IMR-90 (cell line): ENCODE measurements around the gene FMO1. TPM values are rescaled to one million over a fixed set of nuclear protein-coding genes. Genes with fewer than 3 reads are reported as not detected.
A peak's percentile ranks its signal among the peaks of the same experiment; 100 is the strongest.

Experiments used
- ATAC-seq: fragments of 200-7000 bp; cut with Tn5 transposase; 2 replicates; pipeline ENCODE4 v1.9.1; 2020; ENCODE audit warnings: low read depth, mild to moderate bottlenecking, moderate library complexity
- BruUV-seq: library from RNA; stranded (reverse); fragments of 400-500 nt; replicated peaks from 2 replicates; lab custom pipeline; 2021; lab: Mats Ljungman, UMichigan
- CTCF ChIA-PET: fragments of 300-600 bp; formaldehyde crosslinking; extraction: SDS; loops from one replicate; lab custom pipeline; 2021; ENCODE audit warnings: antibody characterized with exemption; lab: Yijun Ruan, JAX
- POLR2A ChIA-PET: fragments of 300-600 bp; sonication (Branson Sonifier 250); formaldehyde crosslinking; loops from one replicate; lab custom pipeline; 2022; ENCODE audit warnings: antibody characterized with exemption; ENCODE audit not compliant: unreplicated experiment; lab: Charles Lee
- DNase-seq: peaks from one replicate; pipeline ENCODE4 v3.0.0; 2013
- H2AFZ ChIP-seq: replicated peaks from 2 replicates; pipeline ENCODE3; 2013; ENCODE audit warnings: low read length, mild to moderate bottlenecking; ENCODE audit not compliant: poor library complexity
- H2AK5ac ChIP-seq: 2 replicates; pipeline ENCODE4 v1.6.1; 2013; ENCODE audit warnings: low read depth, low read length, inconsistent platforms
- H2AK9ac ChIP-seq: replicated peaks from 2 replicates; pipeline ENCODE3; 2013; ENCODE audit warnings: mild to moderate bottlenecking, low read depth, low read length, moderate library complexity; ENCODE audit not compliant: poor library complexity
- H2BK120ac ChIP-seq: 2 replicates; pipeline ENCODE4 v1.6.1; 2013; ENCODE audit warnings: low read depth, low read length, inconsistent platforms
- H2BK15ac ChIP-seq: 3 replicates; pipeline ENCODE4 v1.6.1; 2013; ENCODE audit warnings: low read depth, low read length, inconsistent platforms
- H2BK20ac ChIP-seq: 2 replicates; pipeline ENCODE4 v1.6.1; 2013; ENCODE audit warnings: low read depth, mild to moderate bottlenecking, inconsistent platforms, low read length, moderate library complexity
- H2BK5ac ChIP-seq: 2 replicates; pipeline ENCODE4 v1.6.1; 2013; ENCODE audit warnings: mild to moderate bottlenecking, low read depth, low read length, inconsistent platforms; ENCODE audit not compliant: poor library complexity, severe bottlenecking
- H3K14ac ChIP-seq: replicated peaks from 2 replicates; pipeline ENCODE4 v1.6.1; 2013; ENCODE audit warnings: low read depth, low read length, inconsistent platforms
- H3K18ac ChIP-seq: 2 replicates; pipeline ENCODE4 v1.6.1; 2013; ENCODE audit warnings: low read depth, low read length, control low read depth
- H3K23ac ChIP-seq: 2 replicates; pipeline ENCODE4 v1.6.1; 2013; ENCODE audit warnings: low read depth, low read length, inconsistent platforms
- H3K27ac ChIP-seq: 2 replicates; pipeline ENCODE4 v1.5.1; 2013; ENCODE audit warnings: mild to moderate bottlenecking, control low read depth, low read length; ENCODE audit not compliant: insufficient read depth
- H3K27me3 ChIP-seq: 2 replicates; pipeline ENCODE4 v1.6.1; 2013; ENCODE audit warnings: low read length; ENCODE audit not compliant: control insufficient read depth, insufficient read depth
- H3K36me3 ChIP-seq: 2 replicates; pipeline ENCODE4 v1.6.1; 2013; ENCODE audit warnings: low read length, mixed read lengths; ENCODE audit not compliant: control insufficient read depth, insufficient read depth
- H3K4ac ChIP-seq: 2 replicates; pipeline ENCODE4 v1.6.1; 2013; ENCODE audit warnings: low read depth, low read length, inconsistent platforms
- H3K4me1 ChIP-seq: 2 replicates; pipeline ENCODE4 v1.6.1; 2013; ENCODE audit warnings: low read length, mixed read lengths; ENCODE audit not compliant: control insufficient read depth, insufficient read depth
- H3K4me2 ChIP-seq: 2 replicates; pipeline ENCODE4 v1.6.1; 2013; ENCODE audit warnings: low read depth, mild to moderate bottlenecking, control low read depth, low read length, moderate library complexity
- H3K4me3 ChIP-seq: 2 replicates; pipeline ENCODE4 v1.5.1; 2013; ENCODE audit warnings: low read depth, mild to moderate bottlenecking, control low read depth, low read length, moderate library complexity; ENCODE audit not compliant: insufficient read depth
- H3K56ac ChIP-seq: 2 replicates; pipeline ENCODE4 v1.6.1; 2013; ENCODE audit warnings: low read length, inconsistent platforms; ENCODE audit not compliant: insufficient read depth; ENCODE audit errors: extremely low read depth
- H3K79me1 ChIP-seq, 2 experiments: 2 replicates each; pipeline ENCODE4 v1.6.1; 2013; ENCODE audit warnings: low read length in 2 of 2, inconsistent platforms in 1 of 2, low read depth in 1 of 2
- H3K9ac ChIP-seq: 2 replicates; pipeline ENCODE4 v1.6.1; 2013; ENCODE audit warnings: low read depth, low read length, control low read depth
- H3K9me1 ChIP-seq: 2 replicates; pipeline ENCODE4 v1.6.1; 2013; ENCODE audit warnings: low read length, inconsistent platforms; ENCODE audit not compliant: insufficient read depth
- H3K9me3 ChIP-seq: 2 replicates; pipeline ENCODE4 v1.6.1; 2013; ENCODE audit warnings: low read length; ENCODE audit not compliant: control insufficient read depth, insufficient read depth
- H4K20me1 ChIP-seq: 2 replicates; pipeline ENCODE4 v1.6.1; 2013; ENCODE audit warnings: low read length, inconsistent platforms; ENCODE audit not compliant: insufficient read depth
- H4K5ac ChIP-seq: 2 replicates; pipeline ENCODE4 v1.6.1; 2013; ENCODE audit warnings: mild to moderate bottlenecking, low read depth, low read length, control low read depth
- H4K8ac ChIP-seq, 2 experiments: 2 replicates each; pipeline ENCODE4 v1.6.1; 2013; ENCODE audit warnings: low read depth in 2 of 2, low read length in 2 of 2, control low read depth in 1 of 2, inconsistent platforms in 1 of 2
- H4K91ac ChIP-seq: 2 replicates; pipeline ENCODE4 v1.6.1; 2013; ENCODE audit warnings: low read depth, low read length, inconsistent platforms; ENCODE audit not compliant: insufficient read depth
- BHLHE40 ChIP-seq: fragments of 150-350 bp; IDR thresholded peaks from 2 replicates; pipeline ENCODE4 v1.6.1; 2016; ENCODE audit warnings: mild to moderate bottlenecking, low read depth, low read length
- CEBPB ChIP-seq: IDR thresholded peaks from 2 replicates; pipeline ENCODE4 v1.6.1; 2012; ENCODE audit warnings: low read depth, low read length, improper control_type of control experiment
- CHD1 ChIP-seq: IDR thresholded peaks from 2 replicates; pipeline ENCODE4 v1.6.1; 2012; ENCODE audit warnings: low read depth, low read length, improper control_type of control experiment
- FOS ChIP-seq: fragments of 150-350 bp; IDR thresholded peaks from 2 replicates; pipeline ENCODE4 v1.6.1; 2016; ENCODE audit warnings: low read depth, low read length
- MAFK ChIP-seq: IDR thresholded peaks from 2 replicates; pipeline ENCODE4 v1.6.1; 2012; ENCODE audit warnings: low read depth, low read length, improper control_type of control experiment
- MAZ ChIP-seq: IDR thresholded peaks from 2 replicates; pipeline ENCODE4 v1.6.1; 2012; ENCODE audit warnings: low read depth, mild to moderate bottlenecking, low read length, improper control_type of control experiment, moderate library complexity, borderline replicate concordance
- NFE2L2 ChIP-seq: fragments of 150-350 bp; IDR thresholded peaks from 2 replicates; pipeline ENCODE4 v1.6.1; 2016; ENCODE audit warnings: low read depth, mild to moderate bottlenecking, low read length
- POLR2A ChIP-seq: IDR thresholded peaks from 2 replicates; pipeline ENCODE4 v1.6.1; 2012; ENCODE audit warnings: mild to moderate bottlenecking, low read depth, low read length
- RAD21 ChIP-seq: IDR thresholded peaks from 2 replicates; pipeline ENCODE4 v1.6.1; 2012; ENCODE audit warnings: low read length, improper control_type of control experiment
- RCOR1 ChIP-seq: IDR thresholded peaks from 2 replicates; pipeline ENCODE4 v1.6.1; 2012; ENCODE audit warnings: mild to moderate bottlenecking, low read length, improper control_type of control experiment; ENCODE audit not compliant: insufficient replicate concordance
- RFX5 ChIP-seq: IDR thresholded peaks from 2 replicates; pipeline ENCODE4 v1.8.0; 2012; ENCODE audit warnings: low read depth, mild to moderate bottlenecking, low read length, moderate library complexity
- SMC3 ChIP-seq: fragments of 150-350 bp; IDR thresholded peaks from 2 replicates; pipeline ENCODE4 v1.6.1; 2016; ENCODE audit warnings: low read depth, mild to moderate bottlenecking, antibody characterized with exemption, low read length, moderate library complexity
- WGBS, 2 experiments: methylation state at CpG; one replicate each; pipeline versions ENCODE4 v1.1.5 to v1.1.7; 2013; ENCODE audit warnings: missing lambda C conversion rate in 2 of 2; ENCODE audit not compliant: insufficient read length in 1 of 2; ENCODE audit errors: extremely low coverage in 2 of 2; 5-methylcytosine and 5-hydroxymethylcytosine counted together
- dilution Hi-C: fragments of 300-500 bp; cut with HindIII; formaldehyde crosslinking; loops from one replicate; pipeline ENCODE4 v1.14.3; 2018; ENCODE audit warnings: low sequenced_read_pairs; ENCODE audit not compliant: unreplicated experiment
- in situ Hi-C: fragments of 300-500 bp; cut with MboI; formaldehyde crosslinking; loops from 3 replicates; pipeline ENCODE4 v1.14.3; 2019; ENCODE audit warnings: low sequenced_read_pairs, inconsistent platforms, mixed read lengths
- intact Hi-C: fragments of 100-400 bp; cut with micrococcal nuclease; formaldehyde crosslinking; loops from 2 replicates; pipeline ENCODE4 v1.10.0; 2022
- polyA plus RNA-seq, 3 experiments: library from polyadenylated mRNA; depleted of rRNA; stranded (reverse); fragments of >200 nt; gene quantifications; 2 replicates each; pipeline ENCODE4 v1.2.3, GENCODE V29; 2012; ENCODE audit warnings: low replicate concordance in 1 of 3
- total RNA-seq: library from RNA; depleted of rRNA; stranded (reverse); fragments of >200 nt; gene quantifications from 2 replicates; pipeline ENCODE4 v1.2.3, GENCODE V29; 2012
- TF ChIP-seq, protein P1 (sequence below): fragments of 150-350 bp; IDR thresholded peaks from 2 replicates; pipeline ENCODE4 v1.6.1; 2017; ENCODE audit warnings: mild to moderate bottlenecking, antibody characterized with exemption, low read length, low read depth
- TF ChIP-seq, protein P2 (sequence below): conservative IDR thresholded peaks from 2 replicates; pipeline ENCODE4 v1.5.1; 2012; ENCODE audit warnings: mild to moderate bottlenecking, low read depth, low read length, improper control_type of control experiment
- TF ChIP-seq, protein P3 (sequence below): fragments of 150-350 bp; IDR thresholded peaks from 2 replicates; pipeline ENCODE4 v1.6.1; 2016; ENCODE audit warnings: low read depth, mild to moderate bottlenecking, low read length, moderate library complexity, borderline replicate concordance

Gene FMO1
- total and polyA plus RNA-seq, 2 of the 4 experiments (the other 2 are of a cell fraction) = not detected

DNA sequence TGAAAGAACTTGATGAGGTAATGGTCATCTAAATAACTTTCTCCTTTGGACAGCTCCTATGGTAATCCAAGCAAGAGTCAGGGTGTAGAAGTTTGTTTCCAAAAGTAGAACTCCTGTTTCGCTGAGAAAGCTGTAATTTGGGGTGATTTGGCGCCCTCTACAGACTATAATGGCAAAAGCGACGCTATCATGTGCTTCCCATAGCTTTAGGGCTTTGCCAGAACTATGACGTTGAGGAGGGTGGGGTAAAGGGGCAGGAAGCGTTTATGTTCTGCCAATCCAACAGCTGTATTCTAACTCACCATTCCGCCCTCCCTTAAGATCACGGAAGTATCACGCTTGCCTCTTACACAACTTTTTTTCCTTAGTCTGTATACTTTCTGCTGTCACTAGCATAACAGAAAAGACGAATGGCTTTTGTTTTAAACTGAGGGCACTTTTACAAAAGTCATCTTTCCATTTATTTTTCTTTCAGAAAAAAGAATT is 65.6 kb downstream of the FMO1 start, which contains the start of gene FMO4:
TSS of gene FMO4 (plus strand) at position 349 of the 486 bp plus-strand sequence. CDS start 5,643 bp downstream, outside the sequence.
- peak within 1 kb of the TSS; percentile 57; the same call in 1 of the 2 replicates for H4K5ac ChIP-seq
- H2BK5ac ChIP-seq = no peak within 1 kb of the TSS
- no peak within 1 kb of the TSS; the same call in 1 of the 2 replicates for H3K56ac ChIP-seq
- no peak within 1 kb of the TSS for H3K9ac ChIP-seq
- no peak within 1 kb of the TSS for H3K14ac ChIP-seq
- no peak within 1 kb of the TSS for H2AK5ac ChIP-seq
- ChIA-PET CTCF (interaction anchor here (0.6 to 2.1 kb wide), 16 partner anchors 9 to 1256 kb away, joined by 3 to 26 read pairs (median 4); no protein-coding TSS in a partner anchor), POLR2A (no interaction called here)
- peak within 1 kb of the TSS; percentile 64 for H3K18ac ChIP-seq
- H2BK20ac ChIP-seq = no peak within 1 kb of the TSS
- no peaks in the 10 kb centered on the region for H3K79me1 ChIP-seq
- dilution Hi-C loops = no loop called here
- no peak within 1 kb of the TSS for H4K91ac ChIP-seq
- ATAC-seq = peak; percentile 100
- BruUV-seq = no TSS peak
- no peaks in the 10 kb centered on the region for H3K9me1 ChIP-seq
- no CpG with 5 or more reads among the region's 10 CpGs for WGBS, 2 experiments
- peak; percentile 99 for DNase-seq
- no peak within 1 kb of the TSS for H3K27ac ChIP-seq
- no peaks in the 10 kb centered on the region for H3K9me3 ChIP-seq
- peak within 1 kb of the TSS; percentile 36; the same call in 1 of the 2 replicates for H3K4me2 ChIP-seq
- no peak within 1 kb of the TSS for H3K4me3 ChIP-seq
- H2AK9ac ChIP-seq = no peak within 1 kb of the TSS
- H2BK120ac ChIP-seq = no peak within 1 kb of the TSS
- in situ Hi-C loops = no loop called here
- H2AFZ ChIP-seq = no peak within 1 kb of the TSS
- no peak within 1 kb of the TSS for H3K4ac ChIP-seq
- H4K20me1 ChIP-seq = no peaks in the 10 kb centered on the region
- H3K4me1 ChIP-seq = 0 out of 2 replicates have a peak, but pooled peaks cover 2% of the 10 kb centered on the region
- H3K23ac ChIP-seq = no peak within 1 kb of the TSS
- peak within 1 kb of the TSS; percentile 28 to 59; a peak in 2 of 4 replicates for H4K8ac ChIP-seq
- intact Hi-C loops = loop anchor here (1.0 to 5.0 kb wide), 7 partner anchors 63 to 347 kb away; no protein-coding TSS in a partner anchor
- no peaks in the 10 kb centered on the region for H3K27me3 ChIP-seq
- H3K36me3 ChIP-seq = no peaks in the 10 kb centered on the region
- H2BK15ac ChIP-seq = no peak within 1 kb of the TSS
- TF ChIP-seq MAFK (peak; percentile 68), NFE2L2 (no peak), RFX5 (0 out of 2 replicates have a peak, but pooled peaks have one; percentile 47), FOS (no peak), BHLHE40 (0 out of 2 replicates have a peak, but pooled peaks have one; percentile 8), RCOR1 (no peak), SMC3 (peak; percentile 34; the same call in 1 of the 2 replicates), CEBPB (peak; percentile 95), POLR2A (no peak), RAD21 (peak; percentile 62), MAZ (peak; percentile 68; the same call in 1 of the 2 replicates), CHD1 (no peak)
- TF ChIP-seq, protein P1, sequence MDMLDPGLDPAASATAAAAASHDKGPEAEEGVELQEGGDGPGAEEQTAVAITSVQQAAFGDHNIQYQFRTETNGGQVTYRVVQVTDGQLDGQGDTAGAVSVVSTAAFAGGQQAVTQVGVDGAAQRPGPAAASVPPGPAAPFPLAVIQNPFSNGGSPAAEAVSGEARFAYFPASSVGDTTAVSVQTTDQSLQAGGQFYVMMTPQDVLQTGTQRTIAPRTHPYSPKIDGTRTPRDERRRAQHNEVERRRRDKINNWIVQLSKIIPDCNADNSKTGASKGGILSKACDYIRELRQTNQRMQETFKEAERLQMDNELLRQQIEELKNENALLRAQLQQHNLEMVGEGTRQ = peak; percentile 52; the same call in 1 of the 2 replicates
- TF ChIP-seq, protein P2, sequence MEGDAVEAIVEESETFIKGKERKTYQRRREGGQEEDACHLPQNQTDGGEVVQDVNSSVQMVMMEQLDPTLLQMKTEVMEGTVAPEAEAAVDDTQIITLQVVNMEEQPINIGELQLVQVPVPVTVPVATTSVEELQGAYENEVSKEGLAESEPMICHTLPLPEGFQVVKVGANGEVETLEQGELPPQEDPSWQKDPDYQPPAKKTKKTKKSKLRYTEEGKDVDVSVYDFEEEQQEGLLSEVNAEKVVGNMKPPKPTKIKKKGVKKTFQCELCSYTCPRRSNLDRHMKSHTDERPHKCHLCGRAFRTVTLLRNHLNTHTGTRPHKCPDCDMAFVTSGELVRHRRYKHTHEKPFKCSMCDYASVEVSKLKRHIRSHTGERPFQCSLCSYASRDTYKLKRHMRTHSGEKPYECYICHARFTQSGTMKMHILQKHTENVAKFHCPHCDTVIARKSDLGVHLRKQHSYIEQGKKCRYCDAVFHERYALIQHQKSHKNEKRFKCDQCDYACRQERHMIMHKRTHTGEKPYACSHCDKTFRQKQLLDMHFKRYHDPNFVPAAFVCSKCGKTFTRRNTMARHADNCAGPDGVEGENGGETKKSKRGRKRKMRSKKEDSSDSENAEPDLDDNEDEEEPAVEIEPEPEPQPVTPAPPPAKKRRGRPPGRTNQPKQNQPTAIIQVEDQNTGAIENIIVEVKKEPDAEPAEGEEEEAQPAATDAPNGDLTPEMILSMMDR = peak; percentile 92
- TF ChIP-seq, protein P3, sequence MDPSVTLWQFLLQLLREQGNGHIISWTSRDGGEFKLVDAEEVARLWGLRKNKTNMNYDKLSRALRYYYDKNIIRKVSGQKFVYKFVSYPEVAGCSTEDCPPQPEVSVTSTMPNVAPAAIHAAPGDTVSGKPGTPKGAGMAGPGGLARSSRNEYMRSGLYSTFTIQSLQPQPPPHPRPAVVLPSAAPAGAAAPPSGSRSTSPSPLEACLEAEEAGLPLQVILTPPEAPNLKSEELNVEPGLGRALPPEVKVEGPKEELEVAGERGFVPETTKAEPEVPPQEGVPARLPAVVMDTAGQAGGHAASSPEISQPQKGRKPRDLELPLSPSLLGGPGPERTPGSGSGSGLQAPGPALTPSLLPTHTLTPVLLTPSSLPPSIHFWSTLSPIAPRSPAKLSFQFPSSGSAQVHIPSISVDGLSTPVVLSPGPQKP = no peak
